ENCODE data around the gene NOS2. TPM values are rescaled to one million over a fixed set of nuclear protein-coding genes. Genes with fewer than 3 reads are reported as not detected.
A peak's percentile ranks its signal among the peaks of the same experiment; 100 is the strongest.
"Not testable (repeated sequence)": the region's sequence is repeated elsewhere in the genome, so short reads cannot be mapped to it uniquely, and the experiment has no call there.

NOS2 gene
- total RNA-seq, 4 donors from 2014 or later = 6.7 to 16.5 (median 7.7) TPM

DNA sequence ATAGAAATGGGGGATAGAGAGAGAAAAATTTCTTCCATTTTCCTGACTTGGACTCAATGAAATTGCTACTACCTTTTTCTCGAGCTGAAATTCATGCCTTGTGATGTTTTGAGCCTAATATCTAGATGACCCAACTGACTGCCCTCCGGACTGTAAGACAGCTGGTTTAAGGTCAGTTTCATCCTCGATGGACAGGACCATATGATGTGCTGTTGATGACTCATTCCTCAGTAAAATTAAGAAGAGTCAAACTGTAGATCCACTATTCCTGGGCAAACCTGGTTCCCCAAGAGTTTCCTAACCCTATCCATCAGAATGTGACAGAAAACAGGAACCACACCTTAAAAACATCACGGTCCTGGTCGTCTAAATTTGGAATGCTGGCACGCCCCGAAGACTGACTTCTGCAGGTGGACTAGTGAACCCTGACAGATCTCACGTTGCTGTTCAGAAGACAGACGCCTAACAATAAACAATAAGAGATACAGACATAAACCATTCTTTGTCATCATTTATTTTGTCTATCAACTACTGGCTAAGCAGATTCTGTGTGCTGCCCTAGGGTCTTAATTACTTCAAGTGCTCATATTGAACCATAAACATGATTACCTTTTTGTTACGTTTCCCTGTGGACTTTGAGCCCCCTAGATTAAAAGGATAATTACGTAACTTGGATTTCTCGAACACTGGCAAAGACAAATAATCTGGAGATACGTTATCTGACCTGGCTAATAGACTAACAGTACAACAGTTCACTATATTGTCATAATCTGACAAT lies 45.1 kb upstream of the NOS2 start:
- no peak for TF ChIP-seq POLR2A (IDR thresholded peaks at IDR 0.05)
- TF ChIP-seq, protein P1, sequence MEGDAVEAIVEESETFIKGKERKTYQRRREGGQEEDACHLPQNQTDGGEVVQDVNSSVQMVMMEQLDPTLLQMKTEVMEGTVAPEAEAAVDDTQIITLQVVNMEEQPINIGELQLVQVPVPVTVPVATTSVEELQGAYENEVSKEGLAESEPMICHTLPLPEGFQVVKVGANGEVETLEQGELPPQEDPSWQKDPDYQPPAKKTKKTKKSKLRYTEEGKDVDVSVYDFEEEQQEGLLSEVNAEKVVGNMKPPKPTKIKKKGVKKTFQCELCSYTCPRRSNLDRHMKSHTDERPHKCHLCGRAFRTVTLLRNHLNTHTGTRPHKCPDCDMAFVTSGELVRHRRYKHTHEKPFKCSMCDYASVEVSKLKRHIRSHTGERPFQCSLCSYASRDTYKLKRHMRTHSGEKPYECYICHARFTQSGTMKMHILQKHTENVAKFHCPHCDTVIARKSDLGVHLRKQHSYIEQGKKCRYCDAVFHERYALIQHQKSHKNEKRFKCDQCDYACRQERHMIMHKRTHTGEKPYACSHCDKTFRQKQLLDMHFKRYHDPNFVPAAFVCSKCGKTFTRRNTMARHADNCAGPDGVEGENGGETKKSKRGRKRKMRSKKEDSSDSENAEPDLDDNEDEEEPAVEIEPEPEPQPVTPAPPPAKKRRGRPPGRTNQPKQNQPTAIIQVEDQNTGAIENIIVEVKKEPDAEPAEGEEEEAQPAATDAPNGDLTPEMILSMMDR (IDR thresholded peaks at IDR 0.05) = no peak
- DNase-seq = peak in 1 of 3 donors; percentile 57
- Histone ChIP-seq H3K36me3 (no peaks in the 10 kb centered on the region), H3K9me3 (no peaks in the 10 kb centered on the region), H3K27me3 (no peaks in the 10 kb centered on the region), H3K27ac (peak overlapping the region in 3 of 4 donors; percentile 1 to 43 (median 40)), H3K4me1 (peaks cover 0 to 6% (median 0%) of the 10 kb centered on the region in 4 donors), H3K4me3 (no peak overlapping the region)

DNA sequence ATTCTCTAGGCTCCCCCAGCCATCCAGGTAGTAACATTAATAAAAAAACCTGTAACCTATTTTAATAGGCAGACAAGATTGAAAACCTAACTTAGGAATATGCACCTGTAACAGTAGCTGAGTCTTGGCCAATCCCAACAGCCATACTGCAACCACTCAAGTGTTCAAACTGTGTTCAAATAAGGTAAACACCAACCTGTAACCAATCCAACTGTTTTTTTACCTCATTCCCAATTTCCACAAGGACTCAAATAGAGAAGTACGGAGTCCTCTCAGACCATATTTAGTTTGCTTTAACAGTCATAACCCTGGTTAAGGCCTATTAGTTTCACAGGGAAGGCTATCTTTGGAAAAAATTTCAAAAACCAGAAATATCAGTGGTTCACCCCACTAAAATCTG lies 40.4 kb upstream of the NOS2 start:
- H3K27me3 ChIP-seq = no peaks in the 10 kb centered on the region
- no peak for DNase-seq
- no peaks in the 10 kb centered on the region for H3K36me3 ChIP-seq
- H3K4me1 ChIP-seq = peaks cover 0 to 6% (median 0%) of the 10 kb centered on the region in 4 donors
- H3K27ac ChIP-seq = no peak overlapping the region
- H3K4me3 ChIP-seq = no peak overlapping the region
- no peaks in the 10 kb centered on the region for H3K9me3 ChIP-seq
- TF ChIP-seq POLR2A (IDR thresholded peaks at IDR 0.05) = no peak
- TF ChIP-seq, protein P1 (IDR thresholded peaks at IDR 0.05) = no peak

DNA sequence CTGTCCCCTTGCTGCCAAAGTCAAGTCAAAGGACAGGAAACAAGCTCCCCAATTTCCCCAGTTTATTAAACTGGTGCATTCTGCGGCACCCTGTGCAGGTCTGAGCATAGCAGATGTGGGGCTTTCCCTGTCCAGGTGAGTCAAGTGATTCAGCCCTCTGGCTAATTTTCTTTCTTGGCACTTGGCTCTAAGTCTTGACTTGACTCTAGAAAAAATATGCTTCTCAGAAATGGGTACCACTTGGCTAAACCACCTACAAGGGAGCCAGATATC lies 40.0 kb upstream of the NOS2 start:
- H3K27ac ChIP-seq, H3K4me1 ChIP-seq, DNase-seq, H3K4me3 ChIP-seq, H3K9me3 ChIP-seq, H3K36me3 ChIP-seq, H3K27me3 ChIP-seq: not testable (repeated sequence)

DNA sequence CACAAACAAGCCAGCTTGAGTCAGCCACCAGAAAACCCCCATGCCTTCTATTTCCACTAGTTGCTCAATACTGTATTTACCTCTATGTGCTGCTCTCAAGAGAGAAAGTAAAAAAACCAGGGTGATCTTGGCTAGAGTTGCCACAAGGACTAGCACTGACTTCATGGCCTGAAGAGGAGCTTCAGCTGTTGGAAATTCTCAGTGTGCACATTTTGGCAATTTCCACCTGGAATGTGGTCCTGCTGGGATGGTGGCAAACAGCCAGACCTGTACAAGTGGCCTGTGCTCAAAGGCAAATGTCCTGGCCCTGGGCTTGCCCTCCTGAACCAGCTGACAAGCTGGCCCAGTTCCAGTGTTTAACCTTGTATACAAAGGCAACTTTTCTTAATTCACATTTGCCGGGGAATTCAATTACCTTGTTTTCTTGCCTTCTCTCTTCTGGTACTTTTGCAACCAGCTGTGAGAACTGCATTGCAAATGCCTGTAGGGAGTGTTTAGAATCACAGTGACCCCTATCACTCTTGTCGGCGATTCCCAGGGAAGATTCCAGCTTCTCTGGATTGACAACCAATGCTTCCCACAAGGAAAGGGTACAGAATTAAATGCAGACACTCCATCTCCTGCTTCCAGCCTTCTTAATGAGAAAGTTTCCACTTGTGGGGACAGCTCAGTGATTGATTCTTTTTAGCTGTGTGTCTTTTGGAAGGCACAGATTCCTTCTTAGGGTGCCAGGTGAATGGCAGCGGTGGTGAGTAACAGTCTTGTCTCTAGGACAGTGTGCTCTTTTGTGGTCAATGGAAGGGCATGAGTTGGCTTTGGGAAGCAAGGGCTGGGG lies 39.5 kb upstream of the NOS2 start:
- not testable (repeated sequence) for H3K27ac ChIP-seq, H3K9me3 ChIP-seq, H3K36me3 ChIP-seq, H3K4me1 ChIP-seq, H3K4me3 ChIP-seq, DNase-seq, H3K27me3 ChIP-seq

DNA sequence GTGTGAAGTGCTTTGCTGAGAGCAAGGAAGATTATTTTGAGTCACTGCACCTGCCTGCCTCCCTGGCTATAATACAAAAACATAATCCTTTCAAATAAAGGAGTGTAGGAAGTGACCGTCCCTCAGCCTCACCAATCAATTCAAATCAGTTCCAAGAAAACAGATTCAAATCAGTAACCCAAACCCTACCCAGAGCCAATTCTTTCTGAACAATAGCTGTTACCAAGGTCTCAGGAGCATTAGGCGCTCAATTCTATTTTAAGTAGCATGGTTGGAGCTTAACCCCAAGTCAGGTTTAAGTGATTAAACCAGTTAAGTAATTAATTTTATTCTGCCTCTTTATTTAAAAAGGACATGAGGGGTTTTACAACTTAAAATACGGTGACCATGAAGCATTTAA lies 38.3 kb upstream of the NOS2 start:
- not testable (repeated sequence) for H3K27ac ChIP-seq, DNase-seq, H3K27me3 ChIP-seq, H3K4me3 ChIP-seq, H3K36me3 ChIP-seq, H3K9me3 ChIP-seq, H3K4me1 ChIP-seq

DNA sequence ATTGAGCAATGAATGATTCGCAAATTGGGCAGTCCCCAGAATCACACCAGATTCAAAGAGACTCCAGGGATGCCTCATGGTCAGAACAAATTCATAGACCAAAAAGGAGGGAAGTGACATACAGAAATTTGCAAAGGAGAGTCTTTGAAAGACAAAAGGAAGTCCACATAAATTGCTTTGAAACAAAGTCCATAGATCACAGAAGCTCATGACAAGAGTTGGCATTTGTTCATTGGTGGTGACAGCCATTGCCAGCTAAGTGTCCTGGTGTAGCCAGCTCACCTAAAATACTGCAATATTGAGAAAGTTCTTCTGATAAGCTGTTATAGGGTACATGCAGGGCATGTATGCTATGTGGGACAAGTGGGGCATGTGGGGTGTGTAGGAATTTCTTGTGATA lies 37.4 kb upstream of the NOS2 start:
- not testable (repeated sequence) for H3K4me3 ChIP-seq

DNA sequence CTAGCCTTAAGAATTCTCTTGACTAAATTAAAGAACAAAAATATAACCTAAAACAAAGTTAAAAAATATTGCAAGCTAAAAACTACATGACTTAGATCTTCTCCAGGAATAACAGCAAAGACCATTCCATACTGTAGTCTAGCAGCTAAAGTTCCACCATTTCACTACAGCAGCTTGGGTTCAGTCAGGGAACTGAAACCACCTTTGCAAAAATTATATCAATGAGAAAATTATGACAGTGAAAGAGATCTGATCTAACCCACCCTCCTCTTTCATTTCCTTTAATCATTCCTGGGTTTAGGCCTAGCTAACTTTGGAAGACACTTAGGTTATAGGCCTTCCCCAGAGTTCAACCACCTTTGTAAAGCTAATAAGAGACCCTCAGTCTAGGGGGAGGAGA lies 36.3 kb upstream of the NOS2 start:
- Histone ChIP-seq H3K9me3 (no peaks in the 10 kb centered on the region), H3K4me3 (no peak overlapping the region), H3K27ac (no peak overlapping the region), H3K27me3 (no peaks in the 10 kb centered on the region), H3K4me1 (no peaks in the 10 kb centered on the region), H3K36me3 (no peaks in the 10 kb centered on the region)
- no peak for TF ChIP-seq POLR2A (IDR thresholded peaks at IDR 0.05)
- TF ChIP-seq, protein P1 (IDR thresholded peaks at IDR 0.05) = no peak
- no peak for DNase-seq

More for the DNA sequence above, 37.4 kb upstream of the NOS2 start:
- not testable (repeated sequence) for H3K4me1 ChIP-seq, H3K27me3 ChIP-seq, DNase-seq, H3K36me3 ChIP-seq, H3K9me3 ChIP-seq, H3K27ac ChIP-seq
